CD4-positive, CD25-positive, alpha-beta regulatory T cell (primary cell): ENCODE measurements around the gene RNASE8. TPM values are rescaled to one million over a fixed set of nuclear protein-coding genes. Genes with fewer than 3 reads are reported as not detected.

ENCODE experiments used
- ATAC-seq, 2 donors: fragments of 150-1000 bp; cut with Tn5 transposase; one replicate each; pipeline ENCODE4 v1.10.0; 2021; ENCODE audit warnings: low read depth in 2 of 2, moderate number of reproducible peaks in 2 of 2, moderate library complexity in 1 of 2
- DNase-seq, 3 donors: peaks; one replicate each; pipeline versions ENCODE4 v3.0.0 to v3.0.0-alpha.2; 2012 to 2022; ENCODE audit warnings: mixed read lengths in 1 of 3
- H3K27ac ChIP-seq: one replicate; pipeline ENCODE4 v1.7.0; 2013; ENCODE audit warnings: mild to moderate bottlenecking, low read length; ENCODE audit not compliant: insufficient read depth, poor library complexity, severe bottlenecking
- H3K27me3 ChIP-seq: one replicate; pipeline ENCODE4 v1.7.0; 2013; ENCODE audit warnings: low read length; ENCODE audit not compliant: control insufficient read depth, insufficient read depth
- H3K36me3 ChIP-seq: one replicate; pipeline ENCODE4 v1.7.0; 2013; ENCODE audit warnings: mild to moderate bottlenecking, low read length, moderate library complexity; ENCODE audit not compliant: control insufficient read depth, insufficient read depth
- H3K4me1 ChIP-seq: 2 replicates; pipeline ENCODE4 v1.7.0; 2013; ENCODE audit warnings: mild to moderate bottlenecking, low read length; ENCODE audit not compliant: insufficient read depth, control insufficient read depth, poor library complexity, severe bottlenecking
- H3K4me3 ChIP-seq: one replicate; pipeline ENCODE4 v1.7.0; 2013; ENCODE audit warnings: low read depth, mild to moderate bottlenecking, low read length, moderate library complexity
- H3K9me3 ChIP-seq, 2 experiments: 1 replicate in 1 of 2; 2 replicates in 1 of 2; pipeline ENCODE4 v1.7.0; 2013; ENCODE audit warnings: low read length in 2 of 2, mild to moderate bottlenecking in 1 of 2, moderate library complexity in 1 of 2; ENCODE audit not compliant: control insufficient read depth in 2 of 2
- H3K27ac Mint-ChIP-seq, 3 donors: one replicate each; pipeline ENCODE4 v1.8.0; 2020 to 2022; ENCODE audit warnings: mild to moderate bottlenecking in 3 of 3, mixed read lengths in 3 of 3, moderate library complexity in 2 of 3
- H3K27me3 Mint-ChIP-seq: one replicate; pipeline ENCODE4 v1.8.0; 2022; ENCODE audit warnings: mild to moderate bottlenecking, mixed read lengths
- H3K36me3 Mint-ChIP-seq: one replicate; pipeline ENCODE4 v1.8.0; 2020; ENCODE audit warnings: mixed read lengths
- H3K4me1 Mint-ChIP-seq, 4 donors: one replicate each; pipeline ENCODE4 v1.8.0; 2020 to 2022; ENCODE audit warnings: mixed read lengths in 4 of 4, mild to moderate bottlenecking in 1 of 4
- H3K4me3 Mint-ChIP-seq, 4 donors: one replicate each; pipeline ENCODE4 v1.8.0; 2020 to 2022; ENCODE audit warnings: mild to moderate bottlenecking in 4 of 4, mixed read lengths in 4 of 4, moderate library complexity in 3 of 4
- H3K9me3 Mint-ChIP-seq, 7 donors: one replicate each; pipeline ENCODE4 v1.8.0; 2020 to 2022; ENCODE audit warnings: mixed read lengths in 7 of 7, mild to moderate bottlenecking in 3 of 7, moderate library complexity in 2 of 7
- polyA plus RNA-seq, 4 donors: library from polyadenylated mRNA; unstranded; fragments of 300-500 nt; fragmentation: Illumina TruSeq; gene quantifications; one replicate each; pipeline ENCODE4 v1.2.3, GENCODE V29; 2021
- total RNA-seq: library from RNA; stranded (reverse); gene quantifications from one replicate; pipeline ENCODE4 v1.2.3, GENCODE V29; 2022

The RNASE8 gene
- total and polyA plus RNA-seq, 5 donors from 2014 or later = not detected

- Histone ChIP-seq H3K27me3 (peaks cover 3% of the 10 kb centered on the region), H3K4me3 (peak within 1 kb of the TSS; percentile 74), H3K36me3 (no peaks in the 10 kb centered on the region), H3K9me3 (no peaks in the 10 kb centered on the region), H3K4me1 (peaks cover 20% of the 10 kb centered on the region), H3K27ac (peak within 1 kb of the TSS; percentile 14)
- no peaks in the 10 kb centered on the region for H3K9me3 Mint-ChIP-seq
- peaks cover 0 to 32% (median 12%) of the 10 kb centered on the region in 4 donors for H3K4me1 Mint-ChIP-seq
- peaks cover 21% of the 10 kb centered on the region for H3K27me3 Mint-ChIP-seq
- H3K27ac Mint-ChIP-seq = peak within 1 kb of the TSS in 2 of 3 donors; percentile 78 to 93
- DNase-seq (peak; percentile 64 to 74 (median 70)), ATAC-seq (peak; percentile 84 to 85)
- peaks cover 18% of the 10 kb centered on the region for H3K36me3 Mint-ChIP-seq
- peak within 1 kb of the TSS; percentile 86 to 94 (median 92) for H3K4me3 Mint-ChIP-seq
Measured at GRCh38 chr14:21024585-21025370, 32.8 kb upstream of the RNASE8 start, which contains the start of gene NDRG2. TSS of gene NDRG2 (minus strand) at chr14:21025061. CDS start at chr14:21023315, 1,746 bp downstream.

- Histone ChIP-seq H3K36me3 (no peaks in the 10 kb centered on the region), H3K9me3 (no peaks in the 10 kb centered on the region), H3K4me3 (no peak overlapping the region), H3K4me1 (peaks cover 20% of the 10 kb centered on the region), H3K27ac (no peak overlapping the region), H3K27me3 (peaks cover 3% of the 10 kb centered on the region)
- ATAC-seq (no peak), DNase-seq (no peak)
- peaks cover 14% of the 10 kb centered on the region for H3K36me3 Mint-ChIP-seq
- no peaks in the 10 kb centered on the region for H3K9me3 Mint-ChIP-seq
- H3K27me3 Mint-ChIP-seq = peaks cover 23% of the 10 kb centered on the region
- H3K27ac Mint-ChIP-seq = peak overlapping the region in 1 of 3 donors; percentile 93
- peak overlapping the region; percentile 86 to 94 (median 92) for H3K4me3 Mint-ChIP-seq
- peaks cover 0 to 32% (median 12%) of the 10 kb centered on the region in 4 donors for H3K4me1 Mint-ChIP-seq
Measured at GRCh38 chr14:21025371-21026273, 32.0 kb upstream of the RNASE8 start.

GRCh38 chr14:21026274-21026987, 31.2 kb upstream of the RNASE8 start:
- Histone ChIP-seq H3K4me3 (no peak overlapping the region), H3K9me3 (no peaks in the 10 kb centered on the region), H3K36me3 (no peaks in the 10 kb centered on the region), H3K27me3 (peaks cover 3% of the 10 kb centered on the region), H3K27ac (no peak overlapping the region), H3K4me1 (peaks cover 20% of the 10 kb centered on the region)
- Mint-ChIP-seq H3K27me3 (peaks cover 22% of the 10 kb centered on the region), H3K27ac (peak overlapping the region in 1 of 3 donors; percentile 32), H3K4me3 (peak overlapping the region; percentile 67 to 84 (median 72)), H3K36me3 (peaks cover 9% of the 10 kb centered on the region), H3K4me1 (peaks cover 0 to 30% (median 12%) of the 10 kb centered on the region in 4 donors), H3K9me3 (no peaks in the 10 kb centered on the region)
- no peak for DNase-seq
- ATAC-seq = no peak

- DNase-seq (no peak), ATAC-seq (no peak)
Measured at GRCh38 chr14:21026988-21027315, 30.7 kb upstream of the RNASE8 start.

GRCh38 chr14:21029917-21030316, 27.7 kb upstream of the RNASE8 start, which contains the start of gene TPPP2:
TSS of gene TPPP2 (plus strand) at chr14:21030217. CDS start at chr14:21030582, 365 bp downstream.
- ATAC-seq = no peak
- Mint-ChIP-seq H3K27ac (no peak within 1 kb of the TSS), H3K4me1 (peaks cover 0 to 3% (median 0%) of the 10 kb centered on the region in 4 donors), H3K4me3 (peak within 1 kb of the TSS in 1 of 4 donors; percentile 21), H3K36me3 (no peaks in the 10 kb centered on the region), H3K27me3 (peaks cover 22% of the 10 kb centered on the region), H3K9me3 (no peaks in the 10 kb centered on the region)
- peaks cover 3% of the 10 kb centered on the region for H3K4me1 ChIP-seq
- no peak within 1 kb of the TSS for H3K27ac ChIP-seq
- no peaks in the 10 kb centered on the region for H3K9me3 ChIP-seq
- DNase-seq = no peak
- H3K4me3 ChIP-seq = no peak within 1 kb of the TSS
- no peaks in the 10 kb centered on the region for H3K27me3 ChIP-seq
- no peaks in the 10 kb centered on the region for H3K36me3 ChIP-seq

More at GRCh38 chr14:21026988-21027315, 30.7 kb upstream of the RNASE8 start:
- Histone ChIP-seq H3K9me3 (no peaks in the 10 kb centered on the region), H3K27me3 (peaks cover 3% of the 10 kb centered on the region), H3K27ac (no peak overlapping the region), H3K36me3 (no peaks in the 10 kb centered on the region), H3K4me1 (peaks cover 20% of the 10 kb centered on the region), H3K4me3 (no peak overlapping the region)
- Mint-ChIP-seq H3K9me3 (no peaks in the 10 kb centered on the region), H3K27ac (peak overlapping the region; percentile 8 to 85 (median 32)), H3K4me1 (peaks cover 0 to 30% (median 12%) of the 10 kb centered on the region in 4 donors), H3K27me3 (peaks cover 26% of the 10 kb centered on the region), H3K36me3 (peaks cover 4% of the 10 kb centered on the region), H3K4me3 (peak overlapping the region; percentile 55 to 80 (median 68))

- Mint-ChIP-seq H3K27ac (no peak overlapping the region), H3K4me3 (no peak overlapping the region), H3K9me3 (no peaks in the 10 kb centered on the region), H3K4me1 (peaks cover 0 to 3% (median 0%) of the 10 kb centered on the region in 4 donors), H3K27me3 (peaks cover 22% of the 10 kb centered on the region), H3K36me3 (no peaks in the 10 kb centered on the region)
- no peaks in the 10 kb centered on the region for H3K9me3 ChIP-seq
- no peaks in the 10 kb centered on the region for H3K4me1 ChIP-seq
- H3K36me3 ChIP-seq = no peaks in the 10 kb centered on the region
- ATAC-seq (no peak), DNase-seq (no peak)
- H3K27me3 ChIP-seq = no peaks in the 10 kb centered on the region
- H3K4me3 ChIP-seq = no peak overlapping the region
- H3K27ac ChIP-seq = no peak overlapping the region
Measured at GRCh38 chr14:21030531-21030930, 27.1 kb upstream of the RNASE8 start.
